Endothelial cell of umbilical vein (primary cell): ENCODE data around the gene AGMO. TPM values are rescaled to one million over a fixed set of nuclear protein-coding genes. Genes with fewer than 3 reads are reported as not detected.

Experiments used
- BruUV-seq: library from RNA; stranded (reverse); fragments of 400-500 nt; replicated peaks from 2 replicates; lab custom pipeline; 2021; lab: Mats Ljungman, UMichigan
- CTCF ChIA-PET: fragments of 300-600, 350-600 bp; sonication (Branson Sonifier 250); formaldehyde crosslinking; loops from one replicate; lab custom pipeline; 2021; ENCODE audit warnings: antibody characterized with exemption, inconsistent platforms; lab: Charles Lee
- POLR2A ChIA-PET: fragments of 300-600, 350-600 bp; sonication (Branson Sonifier 250); formaldehyde crosslinking; loops from one replicate; lab custom pipeline; 2021; ENCODE audit warnings: antibody characterized with exemption, inconsistent platforms; lab: Charles Lee
- DNase-seq: peaks from one replicate; pipeline ENCODE4 v3.0.0-alpha.2; 2011; ENCODE audit warnings: low read depth, low spot score
- FAIRE-seq: peaks from 2 replicates; lab custom pipeline; 2011; peaks lifted over from hg19 to GRCh38; lab: Jason Lieb, UNC
- H2AFZ ChIP-seq: 2 replicates; pipeline ENCODE4 v1.6.0; 2012; ENCODE audit warnings: low read depth, low read length, control low read depth, inconsistent platforms
- H3K27ac ChIP-seq: 2 replicates; pipeline ENCODE4 v1.5.1; 2011; ENCODE audit warnings: low read depth, mild to moderate bottlenecking, control low read depth, low read length, moderate library complexity; ENCODE audit not compliant: insufficient read depth
- H3K27me3 ChIP-seq, 2 experiments: 2 replicates each; pipeline versions ENCODE4 v1.6.0 to v1.6.1; 2011; ENCODE audit warnings: low read length in 2 of 2, mixed read lengths in 1 of 2; ENCODE audit not compliant: control insufficient read depth in 2 of 2, insufficient read depth in 2 of 2
- H3K36me3 ChIP-seq, 2 experiments: 2 replicates in 1 of 2; 3 replicates in 1 of 2; pipeline ENCODE4 v1.5.1; 2011; ENCODE audit warnings: low read length in 2 of 2, mild to moderate bottlenecking in 1 of 2, moderate library complexity in 1 of 2; ENCODE audit not compliant: control insufficient read depth in 2 of 2, insufficient read depth in 2 of 2; ENCODE audit errors: extremely low read depth in 1 of 2
- H3K4me1 ChIP-seq: 3 replicates; pipeline ENCODE4 v1.5.1; 2011; ENCODE audit warnings: mild to moderate bottlenecking, low read length; ENCODE audit not compliant: control insufficient read depth, insufficient read depth; ENCODE audit errors: extremely low read depth
- H3K4me2 ChIP-seq: 2 replicates; pipeline ENCODE4 v1.6.1; 2011; ENCODE audit warnings: low read length, control low read depth, mixed read lengths; ENCODE audit not compliant: insufficient read depth
- H3K4me3 ChIP-seq, 3 experiments: fragments of 200-600 bp in 1 of 3; sonication (generic), shearing (Covaris generic) in 1 of 3; replicated peaks in 1 of 3; 2 replicates each; pipeline ENCODE4 v1.5.1; 2011 to 2016; ENCODE audit warnings: control low read depth in 3 of 3, low read length in 3 of 3, mild to moderate bottlenecking in 2 of 3, inconsistent platforms in 1 of 3, low read depth in 1 of 3, moderate library complexity in 1 of 3; ENCODE audit not compliant: insufficient read depth in 1 of 3
- H3K79me2 ChIP-seq: 2 replicates; pipeline ENCODE4 v1.6.0; 2012; ENCODE audit warnings: low read length, inconsistent platforms; ENCODE audit not compliant: control insufficient read depth, insufficient read depth
- H3K9ac ChIP-seq: replicated peaks from 2 replicates; pipeline ENCODE3; 2011; ENCODE audit warnings: low read length, control low read depth; ENCODE audit not compliant: insufficient read depth; ENCODE audit errors: extremely low read depth
- H3K9me1 ChIP-seq: replicated peaks from 3 replicates; pipeline ENCODE4 v1.6.0; 2011; ENCODE audit warnings: mild to moderate bottlenecking, low read length; ENCODE audit not compliant: control insufficient read depth, insufficient read depth; ENCODE audit errors: extremely low read depth
- H3K9me3 ChIP-seq: replicated peaks from 2 replicates; pipeline ENCODE4 v1.5.1; 2012; ENCODE audit warnings: low read length, inconsistent platforms; ENCODE audit not compliant: control insufficient read depth, insufficient read depth
- H4K20me1 ChIP-seq: replicated peaks from 2 replicates; pipeline ENCODE3; 2011; ENCODE audit warnings: mild to moderate bottlenecking, low read length; ENCODE audit not compliant: control insufficient read depth, insufficient read depth; ENCODE audit errors: extremely low read depth
- CTCF ChIP-seq, 2 donors: IDR thresholded peaks; 1 replicate in 1 of 2; 2 replicates in 1 of 2; pipeline ENCODE4 v1.5.1; 2011; ENCODE audit warnings: low read length in 2 of 2, mild to moderate bottlenecking in 2 of 2, moderate library complexity in 2 of 2, control low read depth in 1 of 2, inconsistent platforms in 1 of 2, low read depth in 1 of 2; ENCODE audit not compliant: insufficient read depth in 1 of 2; ENCODE audit errors: extremely low read depth in 1 of 2
- EZH2 ChIP-seq: IDR thresholded peaks from 2 replicates; pipeline ENCODE4 v1.6.1; 2012; ENCODE audit warnings: borderline replicate concordance, low read depth, mild to moderate bottlenecking, moderate library complexity, low read length, inconsistent platforms; ENCODE audit not compliant: severe bottlenecking
- FOS ChIP-seq: IDR thresholded peaks from 2 replicates; pipeline ENCODE4 v1.6.1; 2011; ENCODE audit warnings: mild to moderate bottlenecking, low read length, moderate library complexity, borderline replicate concordance; ENCODE audit not compliant: insufficient read depth
- GATA2 ChIP-seq: IDR thresholded peaks from 2 replicates; pipeline ENCODE4 v1.7.0; 2011; ENCODE audit warnings: low read depth, mild to moderate bottlenecking, moderate library complexity, mixed read lengths, low read length; ENCODE audit not compliant: insufficient read length, insufficient read depth
- JUN ChIP-seq: IDR thresholded peaks from 2 replicates; pipeline ENCODE4 v1.6.1; 2011; ENCODE audit warnings: borderline replicate concordance, low read depth; ENCODE audit not compliant: insufficient read length, insufficient read depth
- MAX ChIP-seq: IDR thresholded peaks from 2 replicates; pipeline ENCODE4 v1.6.1; 2011; ENCODE audit not compliant: insufficient read depth, insufficient read length
- MYC ChIP-seq: IDR thresholded peaks from one replicate; pipeline ENCODE4 v1.6.1; 2011; ENCODE audit warnings: mild to moderate bottlenecking, low read depth, low read length
- POLR2A ChIP-seq: IDR thresholded peaks from 2 replicates; pipeline ENCODE4 v1.6.1; 2012; ENCODE audit warnings: low read depth, mild to moderate bottlenecking, control low read depth, low read length
- POLR2AphosphoS5 ChIP-seq: IDR thresholded peaks from 2 replicates; pipeline ENCODE4 v1.6.1; 2012; ENCODE audit warnings: low read depth, mild to moderate bottlenecking, control low read depth, low read length, moderate library complexity; ENCODE audit not compliant: insufficient read depth
- dilution Hi-C: fragments of 300-500 bp; cut with MboI; formaldehyde crosslinking; loops from one replicate; pipeline ENCODE4 v1.15.0; 2019; ENCODE audit warnings: low sequenced_read_pairs; ENCODE audit not compliant: extremely low pct_ligation_motif_present
- intact Hi-C: fragments of 100-400 bp; cut with micrococcal nuclease; formaldehyde crosslinking; loops from one replicate; pipeline ENCODE4 v1.10.0; 2022
- polyA plus RNA-seq, 4 experiments: library from polyadenylated mRNA; depleted of rRNA in 3 of 4; stranded (reverse) in 3 of 4; unstranded in 1 of 4; fragments of >200 nt; gene quantifications; 2 replicates each; pipeline versions ENCODE4 v1.2.1 to v1.2.3, GENCODE V29; 2011 to 2012; ENCODE audit warnings: missing spikeins in 1 of 4
- total RNA-seq: library from RNA; stranded (reverse); gene quantifications from 2 replicates; pipeline ENCODE4 v1.2.3, GENCODE V29; 2021

The AGMO gene
- total and polyA plus RNA-seq, 2 donors (not counting 3 experiments of a cell fraction or from before 2014, with no cell fraction given), result 0.23 to 0.40 TPM

GRCh38 chr7:15317215-15317614 lies 244.6 kb downstream of the AGMO start:
- BruUV-seq, result no TSS peak

More at GRCh38 chr7:15317215-15317614, 244.6 kb downstream of the AGMO start:
- Histone ChIP-seq H2AFZ (no peak overlapping the region), H3K9me3 (no peaks in the 10 kb centered on the region), H3K9me1 (no peaks in the 10 kb centered on the region), H3K27ac (no peak overlapping the region), H3K4me3 (no peak overlapping the region), H3K4me2 (no peak overlapping the region), H3K36me3 (no peaks in the 10 kb centered on the region), H3K79me2 (no peaks in the 10 kb centered on the region), H3K27me3 (no peaks in the 10 kb centered on the region), H3K9ac (no peak overlapping the region), H4K20me1 (no peaks in the 10 kb centered on the region), H3K4me1 (no peaks in the 10 kb centered on the region)
- DNase-seq, result no peak
- TF ChIP-seq EZH2 (no peak), FOS (no peak), CTCF (IDR thresholded peaks at IDR 0.05; ENCODE audit: extremely low read depth in 1 of 2, insufficient read depth in 1 of 2, low read depth in 1 of 2, low read length in 2 of 2) (no peak), MAX (no peak), GATA2 (no peak), POLR2AphosphoS5 (no peak), JUN (no peak), POLR2A (no peak), MYC (no peak)
- CTCF ChIA-PET, result no interaction called here
- intact Hi-C loops (no loop called here), dilution Hi-C loops (loop anchor here (25.0 kb wide), 1 partner anchor 395 kb away; no protein-coding TSS in a partner anchor)
- POLR2A ChIA-PET, result no interaction called here
- no peak for FAIRE-seq
